Endodermal cell (in vitro differentiated cells): Measurements from ENCODE around the gene TARP.

Experiments used
- DNase-seq: peaks from one replicate; pipeline ENCODE4 v3.0.0-alpha.2; 2017
- H3K27ac ChIP-seq: 2 replicates; pipeline ENCODE4 v1.5.1; 2013; ENCODE audit warnings: mild to moderate bottlenecking, low read depth, low read length, moderate library complexity
- H3K27me3 ChIP-seq: 2 replicates; pipeline ENCODE4 v1.6.1; 2013; ENCODE audit warnings: mild to moderate bottlenecking, low read length, moderate library complexity; ENCODE audit not compliant: insufficient read depth, control insufficient read depth, poor library complexity, severe bottlenecking
- H3K36me3 ChIP-seq: 2 replicates; pipeline ENCODE4 v1.7.0; 2013; ENCODE audit warnings: mild to moderate bottlenecking, low read length, moderate library complexity; ENCODE audit not compliant: control insufficient read depth, insufficient read depth
- H3K4me1 ChIP-seq: one replicate; pipeline ENCODE4 v1.7.0; 2013; ENCODE audit warnings: low read length; ENCODE audit not compliant: control insufficient read depth, insufficient read depth
- H3K4me3 ChIP-seq: 2 replicates; pipeline ENCODE4 v1.5.1; 2013; ENCODE audit warnings: mild to moderate bottlenecking, low read length, moderate library complexity
- H3K9ac ChIP-seq: 2 replicates; pipeline ENCODE4 v1.6.1; 2013; ENCODE audit warnings: mild to moderate bottlenecking, low read length, moderate library complexity; ENCODE audit not compliant: poor library complexity, severe bottlenecking; ENCODE audit errors: extremely low read depth
- H3K9me3 ChIP-seq: 2 replicates; pipeline ENCODE4 v1.6.1; 2013; ENCODE audit warnings: mild to moderate bottlenecking, low read length, moderate library complexity; ENCODE audit not compliant: control insufficient read depth
- H3K27ac Mint-ChIP-seq: 2 replicates; pipeline ENCODE4 v1.8.0; 2020; ENCODE audit warnings: mixed read lengths
- H3K27me3 Mint-ChIP-seq: 2 replicates; pipeline ENCODE4 v1.8.0; 2021; ENCODE audit warnings: mild to moderate bottlenecking, mixed read lengths; ENCODE audit not compliant: insufficient read depth
- H3K36me3 Mint-ChIP-seq: 2 replicates; pipeline ENCODE4 v1.8.0; 2020; ENCODE audit warnings: low read depth, mixed read lengths
- H3K4me1 Mint-ChIP-seq: 2 replicates; pipeline ENCODE4 v1.8.0; 2020; ENCODE audit warnings: mixed read lengths
- H3K4me3 Mint-ChIP-seq: 2 replicates; pipeline ENCODE4 v1.8.0; 2020; ENCODE audit warnings: mild to moderate bottlenecking, moderate library complexity, mixed read lengths
- H3K9me3 Mint-ChIP-seq: 2 replicates; pipeline ENCODE4 v1.8.0; 2020; ENCODE audit warnings: mild to moderate bottlenecking, mixed read lengths
- CTCF ChIP-seq: fragments of 200-600 bp; sonication (generic); conservative IDR thresholded peaks from 2 replicates; pipeline ENCODE4 v1.5.0; 2021; ENCODE audit warnings: antibody characterized with exemption, mild to moderate bottlenecking
- WGBS, 2 experiments: methylation state at CpG; one replicate each; pipeline versions ENCODE4 v1.1.5 to v1.1.7; 2013; ENCODE audit warnings: missing lambda C conversion rate in 2 of 2, mixed read lengths in 1 of 2; ENCODE audit not compliant: insufficient coverage in 1 of 2, insufficient read length in 1 of 2; 5-methylcytosine and 5-hydroxymethylcytosine counted together

Gene TARP

GRCh38 chr7:38280707-38281106 is 7.3 kb upstream of the TARP start:
- TF ChIP-seq CTCF: no peak
- no peak overlapping the region for H3K27ac Mint-ChIP-seq
- H3K9ac ChIP-seq: no peak overlapping the region
- no peak overlapping the region for H3K27ac ChIP-seq
- H3K4me3 ChIP-seq: no peak overlapping the region
- H3K36me3 Mint-ChIP-seq: no peaks in the 10 kb centered on the region
- no peak overlapping the region for H3K4me3 Mint-ChIP-seq
- H3K27me3 ChIP-seq: peaks cover 8% of the 10 kb centered on the region
- H3K4me1 Mint-ChIP-seq: peaks cover 6% of the 10 kb centered on the region
- no peaks in the 10 kb centered on the region for H3K27me3 Mint-ChIP-seq
- WGBS, 2 experiments: 74 to 96% methylated on average over 2 to 3 of the region's 3 CpGs
- H3K9me3 Mint-ChIP-seq: no peaks in the 10 kb centered on the region
- H3K4me1 ChIP-seq: no peaks in the 10 kb centered on the region
- no peaks in the 10 kb centered on the region for H3K36me3 ChIP-seq
- DNase-seq: no peak
- no peaks in the 10 kb centered on the region for H3K9me3 ChIP-seq

GRCh38 chr7:38280000-38280399 is 6.6 kb upstream of the TARP start:
- no peak overlapping the region for H3K27ac Mint-ChIP-seq
- peaks cover 6% of the 10 kb centered on the region for H3K4me1 Mint-ChIP-seq
- no peaks in the 10 kb centered on the region for H3K36me3 Mint-ChIP-seq
- H3K9me3 Mint-ChIP-seq: no peaks in the 10 kb centered on the region
- H3K9me3 ChIP-seq: no peaks in the 10 kb centered on the region
- H3K27me3 ChIP-seq: peaks cover under 1% of the 10 kb centered on the region
- H3K4me3 ChIP-seq: no peak overlapping the region
- H3K27ac ChIP-seq: no peak overlapping the region
- no peaks in the 10 kb centered on the region for H3K4me1 ChIP-seq
- H3K27me3 Mint-ChIP-seq: no peaks in the 10 kb centered on the region
- H3K36me3 ChIP-seq: no peaks in the 10 kb centered on the region
- DNase-seq: no peak
- no peak for TF ChIP-seq CTCF
- 92% methylated on average over 1 of the region's 1 CpG; no CpG with 5 or more reads in 1 of the 2 experiments for WGBS, 2 experiments
- H3K9ac ChIP-seq: no peak overlapping the region
- H3K4me3 Mint-ChIP-seq: no peak overlapping the region

- no peaks in the 10 kb centered on the region for H3K36me3 Mint-ChIP-seq
- 60 to 87% methylated on average over 1 to 6 of the region's 6 CpGs for WGBS, 2 experiments
- no peaks in the 10 kb centered on the region for H3K27me3 ChIP-seq
- H3K4me1 Mint-ChIP-seq: peaks cover 2% of the 10 kb centered on the region
- H3K9me3 ChIP-seq: no peaks in the 10 kb centered on the region
- H3K36me3 ChIP-seq: no peaks in the 10 kb centered on the region
- H3K4me3 Mint-ChIP-seq: no peak overlapping the region
- H3K27ac Mint-ChIP-seq: no peak overlapping the region
- no peaks in the 10 kb centered on the region for H3K9me3 Mint-ChIP-seq
- no peak overlapping the region for H3K27ac ChIP-seq
- no peak overlapping the region for H3K4me3 ChIP-seq
- no peak for TF ChIP-seq CTCF
- no peak overlapping the region for H3K9ac ChIP-seq
- no peaks in the 10 kb centered on the region for H3K27me3 Mint-ChIP-seq
- H3K4me1 ChIP-seq: no peaks in the 10 kb centered on the region
- DNase-seq: no peak
Measured at GRCh38 chr7:38276096-38276877, 2.9 kb upstream of the TARP start.
